RKO (cell line): ENCODE data around the gene LRP6.
"Not testable (repeated sequence)": the region's sequence is repeated elsewhere in the genome, so short reads cannot be mapped to it uniquely, and the experiment has no call there.

Source experiments
- DNase-seq: peaks from one replicate; pipeline ENCODE4 v3.0.0-alpha.2; 2016; ENCODE audit warnings: low spot score

Gene LRP6

GRCh38 chr12:12116677-12117076 lies 150.2 kb downstream of the LRP6 start:
- DNase-seq, result no peak

DNA sequence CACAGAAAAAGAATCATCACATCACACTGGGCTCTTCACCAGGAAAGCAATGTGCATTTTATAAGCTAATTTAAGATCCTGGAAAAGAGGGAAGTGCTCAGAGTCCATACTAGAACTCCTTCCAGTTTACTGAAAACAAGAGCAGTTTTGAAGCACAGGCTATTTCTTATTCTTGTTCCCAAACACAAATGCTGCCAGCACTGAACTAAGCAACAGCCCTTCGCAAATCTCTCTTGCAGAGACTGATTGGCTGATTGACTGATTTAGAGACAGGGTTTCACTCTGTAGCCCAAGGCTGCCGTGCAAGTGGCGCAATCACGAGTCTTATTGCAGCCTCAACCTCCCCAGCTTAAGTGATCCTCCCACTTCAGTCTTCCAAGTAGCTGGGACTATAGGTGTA lies 151.3 kb downstream of the LRP6 start:
- no peak for DNase-seq

GRCh38 chr12:12110923-12111555 lies 155.8 kb downstream of the LRP6 start:
- DNase-seq, result not testable (repeated sequence)

DNA sequence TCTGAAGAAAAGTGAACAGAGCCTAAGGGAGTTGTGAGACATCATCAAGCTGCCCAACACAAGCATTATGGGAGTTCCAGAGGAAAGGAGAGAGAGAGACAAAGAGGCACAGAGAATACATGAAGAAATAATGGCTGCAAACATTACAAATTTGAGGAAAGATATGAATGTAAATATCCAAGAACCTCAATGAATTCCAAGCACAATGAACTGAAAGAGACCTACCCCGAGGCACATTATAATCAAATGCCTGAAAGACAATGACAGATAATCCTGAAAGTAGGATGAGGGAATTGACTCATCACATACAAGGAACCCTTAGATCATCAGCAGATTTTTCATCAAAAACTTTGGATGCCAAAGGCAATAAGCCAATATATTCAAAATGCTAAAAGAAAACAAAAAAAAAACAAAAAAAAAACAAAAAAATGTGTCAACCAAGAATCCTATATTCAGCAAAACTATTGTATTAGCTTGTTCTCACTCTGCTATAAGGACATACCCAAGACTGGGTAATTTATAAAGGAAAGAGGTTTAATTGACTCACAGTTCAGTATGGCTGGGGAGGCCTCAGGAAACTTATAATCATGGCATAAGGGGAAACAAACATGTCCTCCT lies 158.3 kb downstream of the LRP6 start:
- DNase-seq, result no peak

- no peak for DNase-seq
Measured at GRCh38 chr12:12107678-12108077, 159.2 kb downstream of the LRP6 start.

GRCh38 chr12:12099102-12099501 lies 167.7 kb downstream of the LRP6 start:
- no peak for DNase-seq

DNA sequence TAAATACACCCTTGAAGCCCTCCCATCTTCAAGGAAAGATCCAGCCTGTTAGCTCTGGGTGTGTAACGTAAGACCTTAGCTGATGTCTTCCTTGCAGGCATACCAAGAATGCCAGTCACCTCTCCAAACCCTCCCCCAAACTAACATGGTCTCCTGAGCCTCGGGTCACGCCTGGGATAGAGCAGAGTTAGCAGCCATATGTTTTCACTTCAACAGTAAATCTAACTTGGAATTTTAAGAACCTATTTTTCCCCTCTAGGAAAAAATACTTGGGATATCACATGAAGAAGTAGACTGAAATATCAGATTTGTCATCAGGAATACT lies 168.2 kb downstream of the LRP6 start:
- DNase-seq, result no peak

GRCh38 chr12:12097891-12098690 lies 168.8 kb downstream of the LRP6 start:
- no peak for DNase-seq

DNA sequence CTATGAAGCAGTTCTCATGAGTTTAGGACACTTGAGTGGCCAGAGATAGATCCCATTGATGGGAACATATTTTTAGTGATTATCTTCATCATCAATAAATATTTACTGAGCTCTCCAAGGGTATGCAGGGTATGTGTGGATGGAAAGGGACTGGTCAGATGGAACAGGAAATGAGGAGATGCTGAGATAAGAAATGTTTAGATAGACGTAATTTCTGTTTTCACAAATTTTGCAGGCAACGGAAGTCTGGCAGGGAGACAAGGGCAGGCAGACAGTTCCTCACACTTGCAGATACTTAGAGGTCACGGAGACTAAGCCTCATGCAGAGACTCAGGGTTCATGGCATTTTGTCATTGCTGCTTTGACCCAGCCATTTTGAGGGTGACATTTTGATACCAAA lies 171.8 kb downstream of the LRP6 start:
- no peak for DNase-seq

- DNase-seq, result no peak
Measured at GRCh38 chr12:12094481-12094880, 172.4 kb downstream of the LRP6 start.

- DNase-seq, result no peak
Measured at GRCh38 chr12:12091977-12092663, 174.7 kb downstream of the LRP6 start.

DNA sequence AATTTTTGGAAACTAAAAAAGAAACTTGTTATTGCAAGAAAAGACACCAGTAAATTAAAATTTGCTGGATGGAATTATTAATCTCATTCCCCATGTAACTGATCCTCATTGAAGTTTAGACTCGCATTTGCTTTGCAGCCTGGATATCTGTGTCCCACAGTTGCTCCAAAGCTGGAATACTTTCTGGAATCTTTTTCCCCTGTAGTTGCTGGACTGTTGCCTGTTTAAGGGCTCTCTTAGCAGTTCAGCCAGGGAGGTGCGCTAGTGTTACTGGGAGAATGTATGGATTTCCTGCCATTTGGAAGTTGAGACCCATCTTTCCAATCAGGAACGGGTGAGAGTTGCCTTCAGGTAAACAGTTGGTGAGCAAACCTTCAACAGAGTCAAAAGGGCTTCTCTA lies 175.8 kb downstream of the LRP6 start:
- DNase-seq, result no peak

GRCh38 chr12:12088761-12089160 lies 178.1 kb downstream of the LRP6 start:
- DNase-seq, result no peak

GRCh38 chr12:12088147-12088546 lies 178.7 kb downstream of the LRP6 start:
- no peak for DNase-seq

DNA sequence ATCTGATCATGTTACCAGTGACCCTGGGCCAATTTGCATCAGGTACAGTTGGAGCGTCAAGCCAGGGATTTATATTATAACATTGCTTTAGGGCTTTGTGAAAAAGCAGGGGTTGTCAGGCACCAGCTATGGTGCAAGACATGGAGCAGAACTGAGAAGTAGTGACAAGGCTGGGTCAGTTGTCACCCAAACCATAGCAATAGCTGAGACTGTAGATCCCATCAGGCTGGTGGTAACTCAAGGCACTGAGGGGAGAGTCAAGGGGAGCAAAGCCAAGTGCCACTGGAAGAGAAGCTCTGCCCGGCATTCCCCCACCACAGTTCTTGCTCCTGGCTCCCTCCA lies 179.2 kb downstream of the LRP6 start:
- DNase-seq, result no peak

- no peak for DNase-seq
Measured at GRCh38 chr12:12086973-12087692, 179.7 kb downstream of the LRP6 start.

DNA sequence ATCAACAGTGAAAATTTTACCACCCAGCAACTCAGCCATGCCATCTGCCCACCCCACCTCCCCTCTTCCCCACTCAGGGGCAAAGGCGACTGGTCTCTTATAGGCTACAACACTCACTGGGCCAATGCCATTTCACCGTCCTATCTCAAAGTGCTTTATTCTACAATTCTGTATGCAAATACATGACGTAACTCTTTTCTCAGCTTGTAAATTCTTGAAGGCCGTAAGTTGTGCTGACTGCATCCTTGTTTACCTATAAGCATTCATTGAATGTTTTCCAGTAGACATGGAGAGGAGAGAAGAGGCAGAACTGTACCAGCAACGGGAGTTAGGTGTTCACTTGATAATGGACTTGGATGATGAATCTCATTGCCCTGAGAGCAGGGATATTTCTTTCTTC lies 180.5 kb downstream of the LRP6 start:
- DNase-seq, result no peak

DNA sequence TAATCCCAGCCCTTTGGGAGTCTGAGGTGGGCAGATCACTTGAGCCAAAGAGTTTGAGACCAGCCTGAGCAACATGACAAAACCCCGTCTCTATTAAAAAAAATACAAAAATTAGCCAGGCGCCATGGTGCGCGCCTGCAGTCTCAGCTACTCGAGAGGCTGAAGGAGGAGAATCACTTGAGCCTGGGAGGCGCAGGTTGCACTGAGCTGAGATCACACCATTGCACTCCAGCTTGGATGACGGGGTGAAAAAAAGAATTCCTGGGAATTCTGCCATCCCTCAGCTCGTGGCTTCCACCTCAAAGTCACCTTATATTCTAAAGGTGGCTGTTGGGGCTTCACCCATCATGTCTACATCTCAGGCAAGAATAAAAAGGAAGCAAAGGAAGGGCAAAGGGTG lies 183.2 kb downstream of the LRP6 start:
- DNase-seq, result no peak

DNA sequence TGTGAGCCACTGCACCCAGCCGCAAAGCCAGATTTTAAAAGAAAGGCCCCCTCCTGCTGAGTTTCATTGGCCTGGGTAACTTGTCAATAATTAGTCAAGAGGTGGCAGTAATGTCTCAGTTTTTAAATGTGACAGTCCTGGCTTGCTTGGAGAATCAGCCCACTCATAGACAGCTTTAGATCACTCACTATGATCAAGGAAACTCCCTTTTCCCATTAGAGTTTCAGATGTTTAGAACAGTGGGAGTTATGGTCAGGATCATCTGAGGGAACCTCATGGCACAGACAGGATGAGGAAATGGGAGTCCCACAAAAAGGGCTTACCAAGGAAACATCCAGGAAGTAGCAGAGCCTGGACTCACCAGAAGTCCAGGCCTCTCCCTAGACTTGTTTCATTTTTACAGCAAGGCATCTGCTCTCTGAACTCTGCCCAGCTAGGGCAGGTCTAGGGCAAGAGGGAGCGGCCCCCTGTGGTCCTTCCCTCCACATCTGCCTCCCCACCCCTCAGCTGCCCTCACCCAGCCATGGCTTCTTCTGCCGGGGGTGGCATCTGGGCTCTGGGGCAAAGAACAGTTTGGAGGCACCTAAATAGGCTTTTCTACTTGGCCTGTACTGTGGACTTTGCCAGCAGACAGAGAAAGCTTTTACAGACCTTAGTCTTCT lies 184.9 kb downstream of the LRP6 start:
- peak; percentile 71 for DNase-seq

DNA sequence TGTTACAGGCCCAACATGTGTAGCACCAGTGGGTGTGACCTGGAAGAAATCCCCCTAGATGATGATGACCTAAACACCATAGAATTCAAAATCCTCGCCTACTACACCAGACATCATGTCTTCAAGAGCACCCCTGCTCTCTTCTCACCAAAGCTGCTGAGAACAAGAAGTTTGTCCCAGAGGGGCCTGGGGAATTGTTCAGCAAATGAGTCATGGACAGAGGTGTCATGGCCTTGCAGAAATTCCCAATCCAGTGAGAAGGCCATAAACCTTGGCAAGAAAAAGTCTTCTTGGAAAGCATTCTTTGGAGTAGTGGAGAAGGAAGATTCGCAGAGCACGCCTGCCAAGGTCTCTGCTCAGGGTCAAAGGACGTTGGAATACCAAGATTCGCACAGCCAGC lies 187.6 kb downstream of the LRP6 start:
- no peak for DNase-seq

GRCh38 chr12:12072064-12072760 lies 194.6 kb downstream of the LRP6 start:
- DNase-seq, result no peak
